HFF-Myc (cell line): Measurements from ENCODE around the gene NBAS.

Experiments
- DNase-seq: peaks from one replicate; pipeline ENCODE4 v3.0.0-alpha.2; 2011; ENCODE audit warnings: low read depth; ENCODE audit errors: extremely low read depth
- H3K4me3 ChIP-seq: replicated peaks from 2 replicates; pipeline ENCODE4 v1.5.1; 2011; ENCODE audit warnings: low read depth, mild to moderate bottlenecking, control low read depth, low read length
- TF ChIP-seq, protein P1 (sequence below): IDR thresholded peaks from 2 replicates; pipeline ENCODE4 v1.5.1; 2012; ENCODE audit warnings: mild to moderate bottlenecking, low read depth, low read length, control low read depth; ENCODE audit errors: missing control alignments

NBAS gene

DNA sequence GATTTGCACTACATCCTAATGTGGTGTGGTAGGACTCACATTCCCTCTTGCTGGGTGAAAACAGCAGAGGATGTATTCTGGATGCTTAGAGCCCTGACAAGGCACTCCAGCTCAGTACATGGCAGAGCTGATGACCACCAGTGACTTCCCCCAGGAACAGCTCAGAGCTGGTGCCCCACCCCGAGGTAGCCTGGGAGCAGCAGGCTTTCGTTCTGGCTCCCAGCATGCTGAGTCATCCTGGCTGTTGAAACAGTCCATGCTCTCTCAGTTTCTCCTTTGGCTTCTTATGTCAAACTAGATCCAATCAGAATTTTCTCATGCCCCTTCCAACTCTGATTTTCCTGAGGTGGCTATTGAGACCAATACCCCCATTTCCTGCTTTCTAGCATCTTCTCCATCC, 438.2 kb downstream of the NBAS start:
- TF ChIP-seq, protein P1, sequence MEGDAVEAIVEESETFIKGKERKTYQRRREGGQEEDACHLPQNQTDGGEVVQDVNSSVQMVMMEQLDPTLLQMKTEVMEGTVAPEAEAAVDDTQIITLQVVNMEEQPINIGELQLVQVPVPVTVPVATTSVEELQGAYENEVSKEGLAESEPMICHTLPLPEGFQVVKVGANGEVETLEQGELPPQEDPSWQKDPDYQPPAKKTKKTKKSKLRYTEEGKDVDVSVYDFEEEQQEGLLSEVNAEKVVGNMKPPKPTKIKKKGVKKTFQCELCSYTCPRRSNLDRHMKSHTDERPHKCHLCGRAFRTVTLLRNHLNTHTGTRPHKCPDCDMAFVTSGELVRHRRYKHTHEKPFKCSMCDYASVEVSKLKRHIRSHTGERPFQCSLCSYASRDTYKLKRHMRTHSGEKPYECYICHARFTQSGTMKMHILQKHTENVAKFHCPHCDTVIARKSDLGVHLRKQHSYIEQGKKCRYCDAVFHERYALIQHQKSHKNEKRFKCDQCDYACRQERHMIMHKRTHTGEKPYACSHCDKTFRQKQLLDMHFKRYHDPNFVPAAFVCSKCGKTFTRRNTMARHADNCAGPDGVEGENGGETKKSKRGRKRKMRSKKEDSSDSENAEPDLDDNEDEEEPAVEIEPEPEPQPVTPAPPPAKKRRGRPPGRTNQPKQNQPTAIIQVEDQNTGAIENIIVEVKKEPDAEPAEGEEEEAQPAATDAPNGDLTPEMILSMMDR, result no peak
- DNase-seq, result no peak
- no peak overlapping the region for H3K4me3 ChIP-seq

DNA sequence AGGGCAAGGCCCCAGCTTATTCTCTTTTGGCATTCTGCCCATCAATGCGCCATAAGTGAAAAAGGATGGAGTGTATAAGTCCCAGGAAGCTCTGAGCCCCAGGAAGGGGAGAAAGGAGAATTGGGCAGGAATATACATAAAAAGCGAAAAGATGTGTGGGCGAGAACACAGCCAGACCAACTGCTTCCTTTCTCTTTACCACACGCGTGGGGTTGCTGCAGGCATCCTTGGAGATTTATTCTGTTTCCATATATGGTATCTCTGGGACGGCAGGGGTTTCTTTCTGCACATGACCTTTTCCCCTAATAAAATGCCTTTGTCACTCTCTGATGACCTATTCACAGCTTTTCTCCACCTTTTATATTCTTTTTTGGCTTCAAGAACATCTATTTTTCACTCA, 440.5 kb downstream of the NBAS start:
- no peak overlapping the region for H3K4me3 ChIP-seq
- DNase-seq, result no peak
- TF ChIP-seq, protein P1, result no peak

DNA sequence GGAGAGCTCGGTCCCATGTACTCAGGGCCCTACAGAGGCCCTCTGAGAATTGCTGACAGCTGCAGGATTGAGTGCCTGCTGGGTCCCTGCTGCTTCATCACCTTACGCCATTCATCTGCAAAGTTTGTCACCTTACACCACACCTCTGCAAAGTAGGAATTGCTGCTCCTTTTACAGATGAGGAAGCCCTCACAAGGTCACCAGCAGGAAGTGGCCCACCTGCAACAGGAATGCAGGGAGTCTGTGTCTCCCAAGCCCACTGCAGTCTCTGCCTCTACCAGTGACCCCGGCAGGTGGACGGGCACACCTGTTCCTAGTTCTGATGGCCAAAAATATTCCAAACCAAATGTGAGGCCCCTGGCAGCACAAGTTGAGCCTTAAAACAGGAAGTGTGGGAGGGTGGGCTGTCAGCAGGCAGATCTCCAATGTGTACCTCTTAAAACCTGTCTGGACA, 441.4 kb downstream of the NBAS start:
- TF ChIP-seq, protein P1, result no peak
- DNase-seq, result no peak
- no peak overlapping the region for H3K4me3 ChIP-seq

DNA sequence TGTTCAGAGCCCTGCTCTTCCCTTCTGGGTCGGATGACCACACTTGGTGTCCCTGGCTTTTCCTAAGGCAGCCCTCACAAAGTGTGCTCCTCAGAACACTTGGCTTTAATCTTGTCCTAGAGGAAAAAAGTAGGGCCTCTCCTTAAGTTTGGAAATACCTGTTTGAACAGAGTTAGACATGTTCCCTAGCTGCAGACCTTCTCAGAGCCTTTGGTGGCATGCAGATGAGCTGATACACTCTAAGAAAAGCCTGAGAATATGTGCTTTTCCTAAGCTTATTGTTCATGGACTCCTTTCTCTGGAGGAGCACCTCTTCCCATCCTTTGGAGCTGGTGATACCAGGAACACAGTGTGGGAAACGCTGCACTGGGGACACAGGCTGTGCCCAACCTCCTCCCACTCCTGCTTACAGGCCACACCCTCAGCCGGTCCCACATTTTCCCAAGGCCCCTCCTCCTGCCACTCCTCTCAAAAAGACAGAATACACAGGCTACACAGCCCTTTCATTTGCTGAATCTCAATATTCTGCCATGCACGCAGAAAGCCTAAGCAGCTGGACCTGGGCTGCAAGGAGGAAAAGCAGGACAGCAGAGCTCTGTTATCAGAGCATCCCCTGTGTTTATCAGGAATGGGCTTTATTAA, 443.6 kb downstream of the NBAS start:
- DNase-seq, result no peak
- TF ChIP-seq, protein P1, result no peak
- H3K4me3 ChIP-seq, result no peak overlapping the region
